Naive thymus-derived CD4-positive, alpha-beta T cell (primary cell): ENCODE measurements around the gene ZNF74. TPM values are rescaled to one million over a fixed set of nuclear protein-coding genes. Genes with fewer than 3 reads are reported as not detected.

ENCODE experiments used
- ATAC-seq: fragments of 150-1000 bp; cut with Tn5 transposase; 2 replicates; pipeline ENCODE4 v1.10.0; 2021; ENCODE audit warnings: mild to moderate bottlenecking, moderate library complexity
- CTCF ChIA-PET: fragments of 350-600 bp; sonication (Branson Sonifier 250); formaldehyde crosslinking; loops from one replicate; lab custom pipeline; 2021; ENCODE audit warnings: antibody characterized with exemption; lab: Charles Lee
- POLR2A ChIA-PET: fragments of 350-600 bp; sonication (Branson Sonifier 250); formaldehyde crosslinking; loops from one replicate; lab custom pipeline; 2021; ENCODE audit warnings: antibody characterized with exemption, inconsistent platforms; lab: Charles Lee
- DNase-seq, 9 donors: peaks; one replicate each; pipeline versions ENCODE4 v3.0.0 to v3.0.0-alpha.2; 2020 to 2022; ENCODE audit warnings: mixed read lengths in 1 of 9
- H3K27ac ChIP-seq: one replicate; pipeline ENCODE4 v1.7.0; 2013; ENCODE audit warnings: mild to moderate bottlenecking, low read depth, low read length, moderate library complexity
- H3K27me3 ChIP-seq, 2 donors: one replicate each; pipeline ENCODE4 v1.7.0; 2013; ENCODE audit warnings: low read length in 2 of 2, mild to moderate bottlenecking in 2 of 2, moderate library complexity in 2 of 2; ENCODE audit not compliant: control insufficient read depth in 2 of 2, insufficient read depth in 2 of 2
- H3K36me3 ChIP-seq, 3 experiments: 1 replicate in 2 of 3; 2 replicates in 1 of 3; pipeline ENCODE4 v1.7.0; 2013; ENCODE audit warnings: low read length in 3 of 3, mild to moderate bottlenecking in 3 of 3, moderate library complexity in 1 of 3; ENCODE audit not compliant: insufficient read depth in 3 of 3, control insufficient read depth in 2 of 3
- H3K4me1 ChIP-seq, 2 donors: one replicate each; pipeline ENCODE4 v1.7.0; 2013; ENCODE audit warnings: low read length in 2 of 2, mild to moderate bottlenecking in 2 of 2, moderate library complexity in 1 of 2; ENCODE audit not compliant: control insufficient read depth in 2 of 2, insufficient read depth in 2 of 2
- H3K4me3 ChIP-seq: 2 replicates; pipeline ENCODE4 v1.7.0; 2013; ENCODE audit warnings: mild to moderate bottlenecking, low read length
- H3K9me3 ChIP-seq, 3 experiments: 1 replicate in 2 of 3; 2 replicates in 1 of 3; pipeline ENCODE4 v1.7.0; 2013; ENCODE audit warnings: low read length in 3 of 3; ENCODE audit not compliant: control insufficient read depth in 2 of 3
- H3K27ac Mint-ChIP-seq, 9 donors: one replicate each; pipeline ENCODE4 v1.8.0; 2020 to 2022; ENCODE audit warnings: mixed read lengths in 9 of 9, mild to moderate bottlenecking in 8 of 9, moderate library complexity in 5 of 9, inconsistent platforms in 2 of 9
- H3K27me3 Mint-ChIP-seq, 5 donors: one replicate each; pipeline ENCODE4 v1.8.0; 2021 to 2022; ENCODE audit warnings: mixed read lengths in 5 of 5, mild to moderate bottlenecking in 1 of 5
- H3K36me3 Mint-ChIP-seq, 5 donors: one replicate each; pipeline ENCODE4 v1.8.0; 2020 to 2022; ENCODE audit warnings: mixed read lengths in 5 of 5, mild to moderate bottlenecking in 3 of 5, inconsistent platforms in 1 of 5
- H3K4me1 Mint-ChIP-seq, 7 donors: one replicate each; pipeline ENCODE4 v1.8.0; 2020 to 2022; ENCODE audit warnings: mixed read lengths in 7 of 7, mild to moderate bottlenecking in 3 of 7, inconsistent platforms in 1 of 7
- H3K4me3 Mint-ChIP-seq, 10 donors: one replicate each; pipeline ENCODE4 v1.8.0; 2020 to 2022; ENCODE audit warnings: mild to moderate bottlenecking in 10 of 10, mixed read lengths in 10 of 10, moderate library complexity in 6 of 10, inconsistent platforms in 2 of 10
- H3K9me3 Mint-ChIP-seq, 11 donors: one replicate each; pipeline ENCODE4 v1.8.0; 2020 to 2022; ENCODE audit warnings: mixed read lengths in 11 of 11, mild to moderate bottlenecking in 4 of 11, inconsistent platforms in 1 of 11, moderate library complexity in 1 of 11
- intact Hi-C, 2 donors: fragments of 100-400 bp; cut with micrococcal nuclease; formaldehyde crosslinking; loops; one replicate each; pipeline ENCODE4 v1.15.1; 2023
- polyA plus RNA-seq, 2 donors: library from polyadenylated mRNA; unstranded; fragments of 300-500 nt; fragmentation: Illumina TruSeq; gene quantifications; one replicate each; pipeline ENCODE4 v1.2.3, GENCODE V29; 2021
- total RNA-seq, 6 experiments: library from RNA in 5 of 6; stranded (reverse) in 5 of 6; gene quantifications; 1 replicate in 5 of 6; 2 replicates in 1 of 6; pipeline ENCODE4 v1.2.3 and lab custom pipeline; 2021 to 2026

Gene ZNF74
- total and polyA plus RNA-seq, 7 experiments from 2014 or later, result 5.3 to 18.2 (median 12.9) TPM

GRCh38 chr22:20431511-20432192, 37.7 kb downstream of the ZNF74 start:
- ATAC-seq (no peak), DNase-seq (no peak)
- H3K4me3 Mint-ChIP-seq, result peak overlapping the region in 9 of 10 donors; percentile 48 to 96 (median 63)
- Histone ChIP-seq H3K36me3 (no peaks in the 10 kb centered on the region), H3K9me3 (no peaks in the 10 kb centered on the region), H3K27me3 (peaks cover 0 to 17% of the 10 kb centered on the region in 2 donors), H3K27ac (no peak overlapping the region), H3K4me3 (peak overlapping the region; percentile 79), H3K4me1 (peaks cover 18 to 32% of the 10 kb centered on the region in 2 donors)
- no peak overlapping the region for H3K27ac Mint-ChIP-seq
- H3K36me3 Mint-ChIP-seq, result peaks cover 0 to 4% (median 0%) of the 10 kb centered on the region in 5 donors
- peaks cover 31 to 76% (median 34%) of the 10 kb centered on the region in 5 donors for H3K27me3 Mint-ChIP-seq
- H3K4me1 Mint-ChIP-seq, result peaks cover 6 to 29% (median 14%) of the 10 kb centered on the region in 7 donors
- intact Hi-C loops, result no loop called here
- POLR2A ChIA-PET, result interaction anchor here (1.4 kb wide), 1 partner anchor 33 kb away, joined by 3 read pairs; no protein-coding TSS in a partner anchor
- CTCF ChIA-PET, result interaction anchor here (0.6 kb wide), 1 partner anchor 23 kb away, joined by 3 read pairs; no protein-coding TSS in a partner anchor
- H3K9me3 Mint-ChIP-seq, result no peaks in the 10 kb centered on the region

GRCh38 chr22:20432244-20432686, 38.3 kb downstream of the ZNF74 start:
- peaks cover 3 to 22% of the 10 kb centered on the region in 2 donors for H3K27me3 ChIP-seq
- intact Hi-C loops, result no loop called here
- peaks cover 25 to 36% of the 10 kb centered on the region in 2 donors for H3K4me1 ChIP-seq
- H3K4me3 ChIP-seq, result no peak overlapping the region
- Mint-ChIP-seq H3K36me3 (peaks cover 0 to 4% (median 2%) of the 10 kb centered on the region in 5 donors), H3K27me3 (peaks cover 32 to 76% (median 34%) of the 10 kb centered on the region in 5 donors), H3K4me1 (peaks cover 11 to 35% (median 18%) of the 10 kb centered on the region in 7 donors), H3K4me3 (peak overlapping the region in 9 of 10 donors; percentile 42 to 96 (median 61)), H3K27ac (no peak overlapping the region), H3K9me3 (peaks cover 0 to 2% (median 0%) of the 10 kb centered on the region in 11 donors)
- H3K27ac ChIP-seq, result no peak overlapping the region
- ATAC-seq (no peak), DNase-seq (no peak)
- ChIA-PET POLR2A (interaction anchor here (0.9 to 1.4 kb wide), 2 partner anchors 24 to 32 kb away, joined by 3 to 4 read pairs; no protein-coding TSS in a partner anchor), CTCF (interaction anchor here (0.8 kb wide), 1 partner anchor 14 kb away, joined by 5 read pairs; no protein-coding TSS in a partner anchor)
- H3K9me3 ChIP-seq, result no peaks in the 10 kb centered on the region
- H3K36me3 ChIP-seq, result no peaks in the 10 kb centered on the region

DNA sequence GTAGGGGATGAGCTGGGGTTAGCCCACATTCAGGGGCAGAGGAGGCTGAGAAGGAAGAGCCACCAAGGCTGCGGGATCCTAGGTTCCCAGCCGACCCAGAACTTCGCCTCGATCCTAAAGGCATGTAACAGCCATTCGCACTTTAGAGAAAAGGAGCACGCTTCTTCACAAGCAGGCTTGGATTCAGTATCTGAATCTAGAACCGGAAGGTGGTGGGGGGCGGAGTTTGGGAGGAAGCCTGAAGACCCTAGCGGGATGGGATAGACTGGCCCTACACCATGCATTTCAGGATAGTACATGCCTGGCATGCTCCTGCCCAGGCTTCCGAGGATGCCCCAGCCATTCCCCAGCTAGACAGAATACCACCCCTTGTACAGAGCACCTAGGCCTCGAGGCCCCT, 39.2 kb downstream of the ZNF74 start:
- Histone ChIP-seq H3K4me3 (no peak overlapping the region), H3K27me3 (peaks cover 3 to 26% of the 10 kb centered on the region in 2 donors), H3K4me1 (peaks cover 25 to 37% of the 10 kb centered on the region in 2 donors), H3K27ac (no peak overlapping the region), H3K9me3 (no peaks in the 10 kb centered on the region), H3K36me3 (no peaks in the 10 kb centered on the region)
- Mint-ChIP-seq H3K36me3 (peaks cover 0 to 4% (median 2%) of the 10 kb centered on the region in 5 donors), H3K4me3 (peak overlapping the region in 3 of 10 donors; percentile 20 to 84 (median 46)), H3K27ac (no peak overlapping the region), H3K9me3 (peaks cover 0 to 2% (median 0%) of the 10 kb centered on the region in 11 donors), H3K4me1 (peaks cover 12 to 35% (median 16%) of the 10 kb centered on the region in 7 donors), H3K27me3 (peaks cover 31 to 74% (median 33%) of the 10 kb centered on the region in 5 donors)
- DNase-seq, result no peak
- no peak for ATAC-seq
- intact Hi-C loops, result no loop called here
- POLR2A ChIA-PET, result interaction anchor here (0.7 to 0.9 kb wide), 2 partner anchors 11 to 23 kb away, joined by 3 to 4 read pairs; no protein-coding TSS in a partner anchor
- CTCF ChIA-PET, result interaction anchor here (0.8 kb wide), 1 partner anchor 15 kb away, joined by 5 read pairs; no protein-coding TSS in a partner anchor

DNA sequence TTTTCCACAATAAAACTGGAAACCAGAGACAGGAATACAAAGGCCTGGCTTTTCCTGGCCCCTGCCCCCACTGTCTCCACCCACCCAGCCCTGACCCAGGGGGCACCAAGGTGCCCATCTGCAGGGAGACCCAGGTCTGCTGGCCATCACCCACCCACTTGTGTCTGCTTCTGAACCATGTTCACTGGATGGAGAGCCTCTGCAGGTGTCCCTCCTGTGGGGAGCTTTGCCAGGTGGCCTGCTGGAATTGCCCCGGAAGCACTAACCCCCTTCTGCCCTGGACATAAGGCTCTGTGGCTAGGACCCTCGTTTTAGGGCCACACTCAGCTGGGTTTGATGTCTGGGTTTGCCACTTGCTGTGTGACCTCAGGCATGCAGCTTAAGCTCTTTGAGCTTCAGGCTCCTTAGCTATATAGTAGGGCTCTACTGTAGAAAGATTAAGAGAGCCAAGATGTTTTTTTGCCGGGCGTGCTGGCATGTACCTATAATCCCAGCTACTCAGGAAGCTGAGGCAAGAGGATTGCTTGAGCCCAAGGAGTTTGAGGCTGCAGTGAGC, 39.8 kb downstream of the ZNF74 start:
- POLR2A ChIA-PET, result interaction anchor here (2.1 kb wide), 1 partner anchor 29 kb away, joined by 10 read pairs; no protein-coding TSS in a partner anchor
- Mint-ChIP-seq H3K4me1 (peaks cover 11 to 34% (median 18%) of the 10 kb centered on the region in 7 donors), H3K4me3 (peak overlapping the region in 5 of 10 donors; percentile 20 to 58 (median 30)), H3K27ac (no peak overlapping the region), H3K36me3 (peaks cover 0 to 4% (median 2%) of the 10 kb centered on the region in 5 donors), H3K9me3 (peaks cover 0 to 2% (median 0%) of the 10 kb centered on the region in 11 donors), H3K27me3 (peaks cover 31 to 75% (median 37%) of the 10 kb centered on the region in 5 donors)
- DNase-seq, result no peak
- no peak overlapping the region for H3K27ac ChIP-seq
- H3K9me3 ChIP-seq, result no peaks in the 10 kb centered on the region
- H3K36me3 ChIP-seq, result no peaks in the 10 kb centered on the region
- CTCF ChIA-PET, result no interaction called here
- no peak for ATAC-seq
- peaks cover 3 to 29% of the 10 kb centered on the region in 2 donors for H3K27me3 ChIP-seq
- intact Hi-C loops, result no loop called here
- peaks cover 21 to 34% of the 10 kb centered on the region in 2 donors for H3K4me1 ChIP-seq
- no peak overlapping the region for H3K4me3 ChIP-seq

DNA sequence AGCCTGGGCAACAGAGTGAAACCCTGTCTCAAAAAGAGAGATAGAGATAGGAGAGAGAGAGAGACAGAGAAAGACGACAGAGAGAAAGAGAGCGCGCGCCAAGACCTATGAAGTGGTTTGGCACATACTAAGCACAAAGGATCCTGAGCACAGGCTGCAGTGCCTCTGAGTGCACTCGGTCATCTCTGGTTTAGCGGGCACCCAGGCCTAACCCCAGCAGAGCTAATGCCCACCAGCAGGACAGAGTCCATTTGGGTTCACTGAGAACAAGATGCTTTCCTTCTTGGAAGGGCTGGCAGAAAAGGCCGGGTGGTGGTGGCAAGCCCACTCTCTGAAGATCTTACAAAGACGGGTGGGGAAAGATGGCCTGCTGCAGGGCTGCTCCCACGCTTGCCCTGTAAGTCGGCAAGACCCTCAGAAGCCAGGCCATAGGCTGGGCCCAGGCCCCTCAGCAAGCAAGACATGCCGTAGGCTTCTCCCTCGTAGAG, 40.4 kb downstream of the ZNF74 start:
- POLR2A ChIA-PET, result interaction anchor here (2.1 kb wide), 1 partner anchor 29 kb away, joined by 10 read pairs; no protein-coding TSS in a partner anchor

GRCh38 chr22:20434773-20435172, 40.8 kb downstream of the ZNF74 start:
- Histone ChIP-seq H3K36me3 (no peaks in the 10 kb centered on the region), H3K27ac (no peak overlapping the region), H3K4me1 (peaks cover 18 to 31% of the 10 kb centered on the region in 2 donors), H3K27me3 (peaks cover 3 to 29% of the 10 kb centered on the region in 2 donors), H3K4me3 (no peak overlapping the region), H3K9me3 (no peaks in the 10 kb centered on the region)
- intact Hi-C loops, result no loop called here
- POLR2A ChIA-PET, result interaction anchor here (2.1 kb wide), 1 partner anchor 28 kb away, joined by 10 read pairs; no protein-coding TSS in a partner anchor
- Mint-ChIP-seq H3K4me1 (peaks cover 6 to 28% (median 14%) of the 10 kb centered on the region in 7 donors), H3K27me3 (peaks cover 31 to 80% (median 40%) of the 10 kb centered on the region in 5 donors), H3K36me3 (peaks cover 0 to 7% (median 0%) of the 10 kb centered on the region in 5 donors), H3K27ac (no peak overlapping the region), H3K9me3 (peaks cover 0 to 2% (median 0%) of the 10 kb centered on the region in 11 donors), H3K4me3 (peak overlapping the region in 4 of 10 donors; percentile 6 to 50 (median 32))
- DNase-seq, result no peak
- no peak for ATAC-seq
- CTCF ChIA-PET, result interaction anchor here (1.0 kb wide), 1 partner anchor 16 kb away, joined by 4 read pairs; no protein-coding TSS in a partner anchor

More for the DNA sequence above, 40.4 kb downstream of the ZNF74 start:
- Histone ChIP-seq H3K9me3 (no peaks in the 10 kb centered on the region), H3K4me3 (no peak overlapping the region), H3K27ac (no peak overlapping the region), H3K4me1 (peaks cover 18 to 32% of the 10 kb centered on the region in 2 donors), H3K27me3 (peaks cover 3 to 29% of the 10 kb centered on the region in 2 donors), H3K36me3 (no peaks in the 10 kb centered on the region)
- ATAC-seq (no peak), DNase-seq (no peak)
- H3K27ac Mint-ChIP-seq, result no peak overlapping the region
- H3K4me1 Mint-ChIP-seq, result peaks cover 6 to 28% (median 14%) of the 10 kb centered on the region in 7 donors
- H3K36me3 Mint-ChIP-seq, result peaks cover 0 to 4% (median 0%) of the 10 kb centered on the region in 5 donors
- H3K4me3 Mint-ChIP-seq, result peak overlapping the region in 5 of 10 donors; percentile 20 to 58 (median 44)
- CTCF ChIA-PET, result no interaction called here
- intact Hi-C loops, result no loop called here
- H3K9me3 Mint-ChIP-seq, result peaks cover 0 to 2% (median 0%) of the 10 kb centered on the region in 11 donors
- peaks cover 31 to 77% (median 38%) of the 10 kb centered on the region in 5 donors for H3K27me3 Mint-ChIP-seq
